ENCODE data around the gene MARVELD1. TPM values are rescaled to one million over a fixed set of nuclear protein-coding genes. Genes with fewer than 3 reads are reported as not detected.

Gene MARVELD1
- total RNA-seq, 2 donors from 2014 or later = 8.5 to 26.5 TPM

- DNase-seq (ENCODE audit: low spot score) = peak; percentile 96
- H3K4me1 ChIP-seq = peaks cover 0 to 38% of the 10 kb centered on the region in 2 donors
- peak in 1 of 2 donors; percentile 13 for TF ChIP-seq CTCF (IDR thresholded peaks at IDR 0.05)
- H3K27ac ChIP-seq = peak within 1 kb of the TSS; percentile 84 to 86
- peaks cover 16% of the 10 kb centered on the region for H3K36me3 ChIP-seq
- peak within 1 kb of the TSS; percentile 73 to 85 for H3K4me3 ChIP-seq
- H3K9me3 ChIP-seq = no peaks in the 10 kb centered on the region
- H3K27me3 ChIP-seq = no peaks in the 10 kb centered on the region
Measured at GRCh38 chr10:97736902-97737769, 23.6 kb downstream of the MARVELD1 start, which contains the start of gene ZFYVE27. Gene ZFYVE27 (plus strand): TSS chr10:97737128. CDS start chr10:97738478, 1,350 bp downstream.

- Histone ChIP-seq H3K27me3 (no peaks in the 10 kb centered on the region), H3K4me1 (peaks cover 0 to 41% of the 10 kb centered on the region in 2 donors), H3K4me3 (peak overlapping the region; percentile 73 to 85), H3K36me3 (peaks cover 16% of the 10 kb centered on the region), H3K27ac (peak overlapping the region; percentile 84 to 86), H3K9me3 (no peaks in the 10 kb centered on the region)
- TF ChIP-seq CTCF (IDR thresholded peaks at IDR 0.05) = no peak
- no peak for DNase-seq (ENCODE audit: low spot score)
Measured at GRCh38 chr10:97737770-97738265, 24.3 kb downstream of the MARVELD1 start.

GRCh38 chr10:97738616-97739015 is 25.1 kb downstream of the MARVELD1 start:
- Histone ChIP-seq H3K27me3 (no peaks in the 10 kb centered on the region), H3K4me1 (peaks cover 0 to 49% of the 10 kb centered on the region in 2 donors), H3K9me3 (no peaks in the 10 kb centered on the region), H3K27ac (no peak overlapping the region), H3K4me3 (no peak overlapping the region), H3K36me3 (peaks cover 16% of the 10 kb centered on the region)
- TF ChIP-seq CTCF (IDR thresholded peaks at IDR 0.05) = no peak
- DNase-seq (ENCODE audit: low spot score) = no peak

DNA sequence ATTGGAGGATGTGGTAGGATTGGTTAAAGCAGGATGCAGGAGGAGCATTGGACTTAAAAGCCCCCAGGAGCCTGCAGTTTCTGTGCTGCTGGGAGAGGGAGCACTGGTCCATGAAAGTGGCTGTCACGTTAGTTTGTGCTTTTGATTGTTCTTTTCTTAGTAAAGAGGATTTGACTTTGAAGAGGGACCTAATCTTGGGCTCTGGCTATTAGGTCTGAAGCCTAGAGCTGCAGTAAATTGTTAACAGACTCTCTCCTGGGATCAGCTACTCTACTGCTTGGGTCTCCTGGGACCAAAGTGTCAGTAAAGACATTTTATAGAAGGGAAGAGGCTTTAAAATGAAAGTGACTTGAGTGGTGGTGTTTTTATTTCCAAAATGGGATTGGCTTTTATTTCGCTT is 27.1 kb downstream of the MARVELD1 start:
- Histone ChIP-seq H3K4me3 (no peak overlapping the region), H3K4me1 (peaks cover 0 to 59% of the 10 kb centered on the region in 2 donors), H3K27ac (no peak overlapping the region), H3K27me3 (no peaks in the 10 kb centered on the region), H3K36me3 (peaks cover 29% of the 10 kb centered on the region), H3K9me3 (no peaks in the 10 kb centered on the region)
- TF ChIP-seq CTCF (IDR thresholded peaks at IDR 0.05) = no peak
- DNase-seq (ENCODE audit: low spot score) = no peak

DNA sequence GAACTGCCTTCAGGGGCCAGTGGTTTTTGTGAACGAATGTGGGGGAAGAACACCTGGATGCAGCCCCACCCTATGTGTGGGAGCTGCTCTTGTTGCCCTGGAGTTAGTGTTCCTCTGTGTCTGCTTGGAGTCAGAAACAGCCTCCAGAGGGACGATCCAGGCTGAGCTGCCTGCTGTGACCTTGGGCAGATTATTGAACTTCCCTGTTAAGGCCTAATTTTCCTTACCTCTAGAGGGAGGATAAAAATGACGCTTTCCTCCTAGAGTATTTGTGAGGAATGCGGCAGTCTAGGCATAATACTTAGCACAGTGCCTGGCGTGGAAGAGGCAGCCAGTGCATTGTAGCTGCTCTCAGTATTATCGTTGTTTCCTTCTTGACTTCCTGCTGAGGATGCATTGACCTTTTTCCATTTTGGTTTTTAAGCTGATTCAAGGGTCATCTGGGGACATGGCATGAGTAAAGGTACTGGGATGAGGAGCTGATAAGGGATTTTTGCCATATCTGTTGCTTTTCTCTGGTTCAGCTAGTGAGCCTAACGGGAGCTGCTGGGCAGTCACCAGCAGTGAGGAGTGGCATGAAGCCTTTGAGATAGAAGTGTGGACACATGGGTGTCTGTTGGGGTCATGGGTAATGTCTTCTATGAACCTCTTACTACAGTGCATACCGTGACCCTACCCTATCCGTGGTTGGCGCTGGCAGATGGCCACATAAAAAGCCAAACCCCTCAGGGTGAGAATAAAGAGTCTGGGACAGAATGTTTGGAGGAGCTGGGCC is 29.8 kb downstream of the MARVELD1 start:
- Histone ChIP-seq H3K9me3 (no peaks in the 10 kb centered on the region), H3K4me3 (no peak overlapping the region), H3K36me3 (peaks cover 46% of the 10 kb centered on the region), H3K27ac (peak overlapping the region; percentile 26 to 49), H3K27me3 (no peaks in the 10 kb centered on the region), H3K4me1 (peaks cover 0 to 47% of the 10 kb centered on the region in 2 donors)
- no peak for DNase-seq (ENCODE audit: low spot score)
- TF ChIP-seq CTCF (IDR thresholded peaks at IDR 0.05) = no peak
